Coronary artery (tissue), 2 donors: ENCODE data around the gene TRIO.
A peak's percentile ranks its signal among the peaks of the same experiment; 100 is the strongest.

ENCODE experiments used
- DNase-seq: peaks from one replicate; pipeline ENCODE4 v3.0.0-alpha.2; 2017; ENCODE audit warnings: low spot score
- H3K27ac ChIP-seq, 2 donors: fragments of 200-600 bp; sonication (generic); one replicate each; pipeline ENCODE4 v1.5.1; 2016 to 2019
- H3K4me3 ChIP-seq: fragments of 200-600 bp; sonication (generic); 2 replicates; pipeline ENCODE4 v1.5.1; 2016; ENCODE audit warnings: mild to moderate bottlenecking, moderate library complexity
- CTCF ChIP-seq: fragments of 200-600 bp; sonication (generic); IDR thresholded peaks from one replicate; pipeline ENCODE4 v1.5.1; 2019; ENCODE audit warnings: antibody characterized with exemption

Gene TRIO

GRCh38 chr5:14157493-14157782 is 14.3 kb downstream of the TRIO start:
- H3K27ac ChIP-seq: peak overlapping the region; percentile 61 to 66
- no peak for DNase-seq

GRCh38 chr5:14158890-14159666 is 15.9 kb downstream of the TRIO start:
- no peak for TF ChIP-seq CTCF
- no peak overlapping the region for H3K4me3 ChIP-seq
- DNase-seq: no peak
- H3K27ac ChIP-seq: no peak overlapping the region

More at GRCh38 chr5:14157493-14157782, 14.3 kb downstream of the TRIO start:
- H3K4me3 ChIP-seq: no peak overlapping the region
- TF ChIP-seq CTCF: no peak

GRCh38 chr5:14161825-14162556 is 18.8 kb downstream of the TRIO start:
- no peak for TF ChIP-seq CTCF
- Histone ChIP-seq H3K27ac (no peak overlapping the region), H3K4me3 (no peak overlapping the region)
- DNase-seq: no peak

GRCh38 chr5:14164164-14165163 is 21.3 kb downstream of the TRIO start:
- TF ChIP-seq CTCF: no peak
- no peak overlapping the region for H3K27ac ChIP-seq
- DNase-seq: no peak
- H3K4me3 ChIP-seq: no peak overlapping the region

- no peak for TF ChIP-seq CTCF
- Histone ChIP-seq H3K4me3 (no peak overlapping the region), H3K27ac (no peak overlapping the region)
- no peak for DNase-seq
Measured at GRCh38 chr5:14165375-14166106, 22.4 kb downstream of the TRIO start.

- H3K27ac ChIP-seq: no peak overlapping the region
- DNase-seq: no peak
- no peak for TF ChIP-seq CTCF
- H3K4me3 ChIP-seq: no peak overlapping the region
Measured at GRCh38 chr5:14166437-14166836, 23.3 kb downstream of the TRIO start.
